ENCODE measurements around the gene MAN1A2. TPM values are rescaled to one million over a fixed set of nuclear protein-coding genes. Genes with fewer than 3 reads are reported as not detected.
A peak's percentile ranks its signal among the peaks of the same experiment; 100 is the strongest.

Gene MAN1A2
- total and polyA plus RNA-seq, 9 of the 15 experiments (the other 6 are each of a cell fraction or from before 2014, with no cell fraction given) = 4.2 to 38.4 (median 18.7) TPM

GRCh38 chr1:117512728-117513321 is 145.6 kb downstream of the MAN1A2 start (continued):
- no peak for TF ChIP-seq PCBP1 (IDR thresholded peaks at IDR 0.05; ENCODE audit: low read depth, low read length, poor library complexity, severe bottlenecking)
- TF ChIP-seq, protein P1, sequence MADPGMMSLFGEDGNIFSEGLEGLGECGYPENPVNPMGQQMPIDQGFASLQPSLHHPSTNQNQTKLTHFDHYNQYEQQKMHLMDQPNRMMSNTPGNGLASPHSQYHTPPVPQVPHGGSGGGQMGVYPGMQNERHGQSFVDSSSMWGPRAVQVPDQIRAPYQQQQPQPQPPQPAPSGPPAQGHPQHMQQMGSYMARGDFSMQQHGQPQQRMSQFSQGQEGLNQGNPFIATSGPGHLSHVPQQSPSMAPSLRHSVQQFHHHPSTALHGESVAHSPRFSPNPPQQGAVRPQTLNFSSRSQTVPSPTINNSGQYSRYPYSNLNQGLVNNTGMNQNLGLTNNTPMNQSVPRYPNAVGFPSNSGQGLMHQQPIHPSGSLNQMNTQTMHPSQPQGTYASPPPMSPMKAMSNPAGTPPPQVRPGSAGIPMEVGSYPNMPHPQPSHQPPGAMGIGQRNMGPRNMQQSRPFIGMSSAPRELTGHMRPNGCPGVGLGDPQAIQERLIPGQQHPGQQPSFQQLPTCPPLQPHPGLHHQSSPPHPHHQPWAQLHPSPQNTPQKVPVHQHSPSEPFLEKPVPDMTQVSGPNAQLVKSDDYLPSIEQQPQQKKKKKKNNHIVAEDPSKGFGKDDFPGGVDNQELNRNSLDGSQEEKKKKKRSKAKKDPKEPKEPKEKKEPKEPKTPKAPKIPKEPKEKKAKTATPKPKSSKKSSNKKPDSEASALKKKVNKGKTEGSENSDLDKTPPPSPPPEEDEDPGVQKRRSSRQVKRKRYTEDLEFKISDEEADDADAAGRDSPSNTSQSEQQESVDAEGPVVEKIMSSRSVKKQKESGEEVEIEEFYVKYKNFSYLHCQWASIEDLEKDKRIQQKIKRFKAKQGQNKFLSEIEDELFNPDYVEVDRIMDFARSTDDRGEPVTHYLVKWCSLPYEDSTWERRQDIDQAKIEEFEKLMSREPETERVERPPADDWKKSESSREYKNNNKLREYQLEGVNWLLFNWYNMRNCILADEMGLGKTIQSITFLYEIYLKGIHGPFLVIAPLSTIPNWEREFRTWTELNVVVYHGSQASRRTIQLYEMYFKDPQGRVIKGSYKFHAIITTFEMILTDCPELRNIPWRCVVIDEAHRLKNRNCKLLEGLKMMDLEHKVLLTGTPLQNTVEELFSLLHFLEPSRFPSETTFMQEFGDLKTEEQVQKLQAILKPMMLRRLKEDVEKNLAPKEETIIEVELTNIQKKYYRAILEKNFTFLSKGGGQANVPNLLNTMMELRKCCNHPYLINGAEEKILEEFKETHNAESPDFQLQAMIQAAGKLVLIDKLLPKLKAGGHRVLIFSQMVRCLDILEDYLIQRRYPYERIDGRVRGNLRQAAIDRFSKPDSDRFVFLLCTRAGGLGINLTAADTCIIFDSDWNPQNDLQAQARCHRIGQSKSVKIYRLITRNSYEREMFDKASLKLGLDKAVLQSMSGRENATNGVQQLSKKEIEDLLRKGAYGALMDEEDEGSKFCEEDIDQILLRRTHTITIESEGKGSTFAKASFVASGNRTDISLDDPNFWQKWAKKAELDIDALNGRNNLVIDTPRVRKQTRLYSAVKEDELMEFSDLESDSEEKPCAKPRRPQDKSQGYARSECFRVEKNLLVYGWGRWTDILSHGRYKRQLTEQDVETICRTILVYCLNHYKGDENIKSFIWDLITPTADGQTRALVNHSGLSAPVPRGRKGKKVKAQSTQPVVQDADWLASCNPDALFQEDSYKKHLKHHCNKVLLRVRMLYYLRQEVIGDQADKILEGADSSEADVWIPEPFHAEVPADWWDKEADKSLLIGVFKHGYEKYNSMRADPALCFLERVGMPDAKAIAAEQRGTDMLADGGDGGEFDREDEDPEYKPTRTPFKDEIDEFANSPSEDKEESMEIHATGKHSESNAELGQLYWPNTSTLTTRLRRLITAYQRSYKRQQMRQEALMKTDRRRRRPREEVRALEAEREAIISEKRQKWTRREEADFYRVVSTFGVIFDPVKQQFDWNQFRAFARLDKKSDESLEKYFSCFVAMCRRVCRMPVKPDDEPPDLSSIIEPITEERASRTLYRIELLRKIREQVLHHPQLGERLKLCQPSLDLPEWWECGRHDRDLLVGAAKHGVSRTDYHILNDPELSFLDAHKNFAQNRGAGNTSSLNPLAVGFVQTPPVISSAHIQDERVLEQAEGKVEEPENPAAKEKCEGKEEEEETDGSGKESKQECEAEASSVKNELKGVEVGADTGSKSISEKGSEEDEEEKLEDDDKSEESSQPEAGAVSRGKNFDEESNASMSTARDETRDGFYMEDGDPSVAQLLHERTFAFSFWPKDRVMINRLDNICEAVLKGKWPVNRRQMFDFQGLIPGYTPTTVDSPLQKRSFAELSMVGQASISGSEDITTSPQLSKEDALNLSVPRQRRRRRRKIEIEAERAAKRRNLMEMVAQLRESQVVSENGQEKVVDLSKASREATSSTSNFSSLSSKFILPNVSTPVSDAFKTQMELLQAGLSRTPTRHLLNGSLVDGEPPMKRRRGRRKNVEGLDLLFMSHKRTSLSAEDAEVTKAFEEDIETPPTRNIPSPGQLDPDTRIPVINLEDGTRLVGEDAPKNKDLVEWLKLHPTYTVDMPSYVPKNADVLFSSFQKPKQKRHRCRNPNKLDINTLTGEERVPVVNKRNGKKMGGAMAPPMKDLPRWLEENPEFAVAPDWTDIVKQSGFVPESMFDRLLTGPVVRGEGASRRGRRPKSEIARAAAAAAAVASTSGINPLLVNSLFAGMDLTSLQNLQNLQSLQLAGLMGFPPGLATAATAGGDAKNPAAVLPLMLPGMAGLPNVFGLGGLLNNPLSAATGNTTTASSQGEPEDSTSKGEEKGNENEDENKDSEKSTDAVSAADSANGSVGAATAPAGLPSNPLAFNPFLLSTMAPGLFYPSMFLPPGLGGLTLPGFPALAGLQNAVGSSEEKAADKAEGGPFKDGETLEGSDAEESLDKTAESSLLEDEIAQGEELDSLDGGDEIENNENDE (IDR thresholded peaks at IDR 0.05; ENCODE audit: low read depth, low read length) = no peak
- TF ChIP-seq, protein P2, sequence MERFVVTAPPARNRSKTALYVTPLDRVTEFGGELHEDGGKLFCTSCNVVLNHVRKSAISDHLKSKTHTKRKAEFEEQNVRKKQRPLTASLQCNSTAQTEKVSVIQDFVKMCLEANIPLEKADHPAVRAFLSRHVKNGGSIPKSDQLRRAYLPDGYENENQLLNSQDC (CRISPR knock-in tag; IDR thresholded peaks at IDR 0.05) = no peak
- no peak for TF ChIP-seq MEF2D (tag; conservative IDR thresholded peaks at IDR 0.05; ENCODE audit: low read depth)
- no peak for TF ChIP-seq XRCC5 (IDR thresholded peaks at IDR 0.05; ENCODE audit: low read depth, low read length)
- TF ChIP-seq FIP1L1 (IDR thresholded peaks at IDR 0.05; ENCODE audit: low read depth, low read length, poor library complexity, severe bottlenecking) = no peak
- TF ChIP-seq CBX2 (IDR thresholded peaks at IDR 0.05; ENCODE audit: insufficient read depth, low read length, poor library complexity, severe bottlenecking) = no peak
- TF ChIP-seq HMG20B (CRISPR knock-in tag; IDR thresholded peaks at IDR 0.05) = no peak
- TF ChIP-seq CEBPB (tag; IDR thresholded peaks at IDR 0.05) = 0 out of 2 replicates have a peak, but pooled peaks have one; percentile 11
- TF ChIP-seq IRF9 (tag; IDR thresholded peaks at IDR 0.05) = no peak
- no peak for TF ChIP-seq PURB (CRISPR knock-in tag; IDR thresholded peaks at IDR 0.05; ENCODE audit: low read depth)
- no peak for TF ChIP-seq FOXK1 (CRISPR knock-in tag; IDR thresholded peaks at IDR 0.05; ENCODE audit: borderline replicate concordance)
- TF ChIP-seq, protein P3, sequence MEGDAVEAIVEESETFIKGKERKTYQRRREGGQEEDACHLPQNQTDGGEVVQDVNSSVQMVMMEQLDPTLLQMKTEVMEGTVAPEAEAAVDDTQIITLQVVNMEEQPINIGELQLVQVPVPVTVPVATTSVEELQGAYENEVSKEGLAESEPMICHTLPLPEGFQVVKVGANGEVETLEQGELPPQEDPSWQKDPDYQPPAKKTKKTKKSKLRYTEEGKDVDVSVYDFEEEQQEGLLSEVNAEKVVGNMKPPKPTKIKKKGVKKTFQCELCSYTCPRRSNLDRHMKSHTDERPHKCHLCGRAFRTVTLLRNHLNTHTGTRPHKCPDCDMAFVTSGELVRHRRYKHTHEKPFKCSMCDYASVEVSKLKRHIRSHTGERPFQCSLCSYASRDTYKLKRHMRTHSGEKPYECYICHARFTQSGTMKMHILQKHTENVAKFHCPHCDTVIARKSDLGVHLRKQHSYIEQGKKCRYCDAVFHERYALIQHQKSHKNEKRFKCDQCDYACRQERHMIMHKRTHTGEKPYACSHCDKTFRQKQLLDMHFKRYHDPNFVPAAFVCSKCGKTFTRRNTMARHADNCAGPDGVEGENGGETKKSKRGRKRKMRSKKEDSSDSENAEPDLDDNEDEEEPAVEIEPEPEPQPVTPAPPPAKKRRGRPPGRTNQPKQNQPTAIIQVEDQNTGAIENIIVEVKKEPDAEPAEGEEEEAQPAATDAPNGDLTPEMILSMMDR (IDR thresholded peaks at IDR 0.05 in 2 of 3, conservative IDR thresholded peaks at IDR 0.05 in 1 of 3; ENCODE audit: insufficient read depth in 2 of 3, low read depth in 1 of 3, low read length in 3 of 3) = peak; percentile 43 to 90 (median 49); a peak in 4 of 6 replicates

All from K562 (cell line).